Panc1 (cell line): Measurements from ENCODE around the gene RHOT2.

Source experiments
- CTCF ChIP-seq: fragments of 450-650 bp; IDR thresholded peaks from 2 replicates; pipeline ENCODE4 v1.5.1; 2017; ENCODE audit warnings: mild to moderate bottlenecking
- POLR2AphosphoS5 ChIP-seq: IDR thresholded peaks from 2 replicates; pipeline ENCODE4 v1.6.1; 2012; ENCODE audit warnings: mild to moderate bottlenecking, low read depth, low read length, moderate library complexity
- SIN3A ChIP-seq: IDR thresholded peaks from 2 replicates; pipeline ENCODE4 v1.6.1; 2012; ENCODE audit warnings: low read depth, mild to moderate bottlenecking, low read length, moderate library complexity, borderline replicate concordance; ENCODE audit not compliant: insufficient read depth
- TCF7L2 ChIP-seq: IDR thresholded peaks from 2 replicates; pipeline ENCODE4 v1.6.1; 2011; ENCODE audit warnings: mild to moderate bottlenecking, low read depth, low read length, inconsistent platforms

- TF ChIP-seq CTCF, result no peak
- TF ChIP-seq SIN3A, result no peak
- no peak for TF ChIP-seq POLR2AphosphoS5
- TF ChIP-seq TCF7L2, result no peak
Observed at GRCh38 chr16:638836-639235, 29.1 kb upstream of the RHOT2 start.
